GM19372 (cell line): Measurements from ENCODE around the gene SUV39H2.
"Not testable (repeated sequence)": the region's sequence is repeated elsewhere in the genome, so short reads cannot be mapped to it uniquely, and the experiment has no call there.

ENCODE experiments used
- ATAC-seq: cut with Tn5 transposase; IDR thresholded peaks from one replicate; pipeline ENCODE4 v1.9.1; 2021; ENCODE audit warnings: mild to moderate bottlenecking, low read depth, moderate library complexity; ENCODE audit not compliant: unreplicated experiment

The SUV39H2 gene

DNA sequence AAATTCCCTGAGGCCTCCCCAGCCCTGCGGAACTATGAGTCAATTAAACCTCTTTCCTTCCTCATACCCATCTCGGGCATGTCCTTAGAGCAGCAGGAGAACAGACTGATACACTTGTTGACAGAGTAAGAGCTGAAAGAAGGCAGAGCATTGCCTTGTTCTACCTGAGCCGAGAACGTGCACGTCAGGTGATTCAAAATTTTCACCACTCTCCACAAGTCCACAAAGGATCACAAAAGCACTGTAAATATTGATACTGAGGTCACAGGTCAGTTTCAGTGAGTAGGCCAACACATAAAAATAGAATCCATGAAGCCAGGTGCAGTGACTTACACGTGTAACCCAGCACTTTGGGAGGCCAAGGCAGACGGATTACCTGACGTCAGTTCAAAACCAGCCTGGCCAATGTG lies 47.4 kb downstream of the SUV39H2 start:
- ATAC-seq: peak; percentile 27

DNA sequence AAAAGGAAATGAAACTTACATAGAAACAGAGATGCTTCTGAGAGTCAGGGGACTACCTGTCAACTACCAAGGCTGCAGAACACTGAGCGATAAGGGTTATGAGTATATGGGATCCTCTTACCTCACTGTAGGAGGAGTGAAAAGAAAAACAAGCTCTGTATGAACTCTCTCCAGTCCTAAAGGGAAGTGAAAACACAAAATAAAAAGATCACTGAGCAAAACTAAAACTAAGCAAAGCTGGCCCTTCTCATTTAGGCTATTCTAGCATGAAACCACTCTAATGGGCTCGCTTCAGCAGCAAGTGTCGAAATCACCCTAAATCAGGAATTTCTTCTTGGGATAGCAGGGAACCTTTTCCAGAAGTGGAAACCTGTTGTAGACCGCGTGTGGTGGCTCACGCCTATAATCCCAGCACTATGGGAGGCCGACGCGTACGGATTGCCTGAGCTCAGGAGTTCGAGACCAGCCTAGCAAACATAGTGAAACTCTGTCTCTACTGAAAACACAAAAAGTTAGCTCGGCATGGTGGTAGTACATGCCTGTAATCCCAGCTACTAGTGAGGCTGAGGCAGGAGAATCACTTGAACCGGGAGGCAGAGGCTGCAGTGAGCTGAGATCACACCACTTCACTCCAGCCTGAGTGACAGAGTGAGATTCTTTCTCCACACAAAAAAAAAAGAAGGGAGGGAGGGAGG lies 48.2 kb downstream of the SUV39H2 start:
- peak; percentile 97 for ATAC-seq

DNA sequence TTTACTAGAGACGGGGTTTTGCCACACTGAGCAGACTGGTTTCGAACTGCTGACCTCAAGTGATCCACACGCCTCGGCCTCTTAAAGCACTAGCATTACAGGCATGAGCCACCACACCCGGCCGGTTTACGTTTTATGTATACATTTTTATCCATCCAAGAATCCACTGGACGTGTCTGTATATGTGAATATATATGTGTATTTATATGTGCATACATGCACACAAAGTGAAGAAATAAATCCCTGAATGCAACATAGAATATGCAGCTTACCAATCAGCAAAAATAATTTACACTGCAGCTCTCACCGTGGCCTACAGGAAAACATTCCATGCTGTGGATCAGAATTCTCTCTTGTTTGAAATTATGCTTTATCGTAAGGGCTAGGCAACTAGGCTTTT lies 51.9 kb downstream of the SUV39H2 start:
- no peak for ATAC-seq

DNA sequence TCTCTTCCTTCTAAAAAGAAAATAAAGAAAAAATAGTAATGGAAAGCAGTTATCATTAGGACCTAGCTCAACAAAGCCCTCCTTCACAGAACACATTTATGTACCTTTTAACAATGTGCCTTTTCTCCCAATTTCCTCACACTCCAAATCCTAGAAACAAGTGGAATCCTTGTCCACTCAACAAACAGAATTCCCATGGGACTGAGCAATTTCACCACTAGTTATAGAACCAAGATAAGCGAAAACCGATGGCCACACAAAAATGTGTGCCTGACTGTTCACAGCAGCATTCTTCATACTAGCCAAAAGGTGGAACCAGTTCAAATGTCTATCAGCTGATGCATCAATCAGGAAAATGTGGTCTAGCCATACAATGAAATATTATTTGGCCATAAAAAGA lies 57.9 kb downstream of the SUV39H2 start:
- no peak for ATAC-seq

DNA sequence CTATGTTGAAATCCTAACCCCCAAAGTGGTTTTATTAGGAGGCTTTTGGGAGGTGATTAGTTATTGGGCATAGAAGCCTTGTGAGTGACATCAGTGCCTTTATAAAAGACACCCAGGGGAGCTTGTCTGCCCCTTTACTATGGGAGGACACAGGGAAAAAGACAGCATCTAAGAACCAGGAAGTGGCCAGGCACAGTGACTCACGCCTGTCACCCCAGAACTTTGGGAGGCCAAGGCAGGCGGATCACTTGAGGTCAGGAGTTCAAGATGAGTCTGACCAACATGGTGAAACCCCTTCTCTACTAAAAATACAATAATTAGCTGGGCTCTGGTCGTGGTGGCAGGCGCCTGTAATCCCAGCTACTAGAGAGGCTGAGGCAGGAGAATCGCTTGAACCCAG lies 60.3 kb downstream of the SUV39H2 start:
- not testable (repeated sequence) for ATAC-seq

GRCh38 chr10:14942147-14942949 lies 63.7 kb downstream of the SUV39H2 start:
- peak; percentile 90 for ATAC-seq

GRCh38 chr10:14942950-14943338 lies 64.3 kb downstream of the SUV39H2 start:
- not testable (repeated sequence) for ATAC-seq

DNA sequence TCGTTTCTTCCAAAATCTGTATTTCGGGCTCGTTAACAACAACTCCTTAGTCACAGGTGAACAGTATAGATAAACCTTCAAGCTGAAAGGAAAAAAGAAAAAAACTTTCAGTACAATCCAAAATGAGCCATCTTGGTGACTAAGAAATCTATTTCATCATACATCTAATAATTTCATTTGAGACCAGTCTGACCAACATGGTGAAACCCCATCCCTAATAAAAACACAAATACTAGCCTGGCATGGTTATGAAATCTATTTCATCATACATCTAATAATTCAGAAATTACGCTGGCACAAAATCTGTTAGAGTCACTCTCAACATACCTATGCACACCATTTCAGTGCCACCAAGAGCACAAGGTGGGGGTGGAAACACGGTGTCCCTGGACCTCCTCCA lies 66.4 kb downstream of the SUV39H2 start:
- ATAC-seq: no peak

GRCh38 chr10:14947268-14947667 lies 68.6 kb downstream of the SUV39H2 start:
- ATAC-seq: no peak

DNA sequence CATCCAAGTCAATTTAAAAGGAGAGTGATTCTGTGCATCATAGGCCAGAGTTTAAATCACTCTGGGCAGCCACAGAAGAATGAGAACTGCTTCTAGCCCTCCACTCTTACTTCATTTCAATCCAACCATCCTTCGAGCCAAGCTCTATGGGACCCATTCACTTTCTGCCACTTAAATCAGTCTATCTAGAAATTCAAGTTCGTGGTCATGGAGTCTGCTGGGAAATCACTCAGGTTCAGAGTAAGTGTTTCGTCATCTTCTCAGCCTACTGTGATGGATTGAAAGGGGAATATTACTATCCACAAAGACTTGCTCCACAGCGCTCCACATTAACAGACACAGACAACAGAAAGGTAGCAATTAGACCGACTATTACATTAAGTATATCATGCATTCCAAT lies 70.6 kb downstream of the SUV39H2 start:
- no peak for ATAC-seq

DNA sequence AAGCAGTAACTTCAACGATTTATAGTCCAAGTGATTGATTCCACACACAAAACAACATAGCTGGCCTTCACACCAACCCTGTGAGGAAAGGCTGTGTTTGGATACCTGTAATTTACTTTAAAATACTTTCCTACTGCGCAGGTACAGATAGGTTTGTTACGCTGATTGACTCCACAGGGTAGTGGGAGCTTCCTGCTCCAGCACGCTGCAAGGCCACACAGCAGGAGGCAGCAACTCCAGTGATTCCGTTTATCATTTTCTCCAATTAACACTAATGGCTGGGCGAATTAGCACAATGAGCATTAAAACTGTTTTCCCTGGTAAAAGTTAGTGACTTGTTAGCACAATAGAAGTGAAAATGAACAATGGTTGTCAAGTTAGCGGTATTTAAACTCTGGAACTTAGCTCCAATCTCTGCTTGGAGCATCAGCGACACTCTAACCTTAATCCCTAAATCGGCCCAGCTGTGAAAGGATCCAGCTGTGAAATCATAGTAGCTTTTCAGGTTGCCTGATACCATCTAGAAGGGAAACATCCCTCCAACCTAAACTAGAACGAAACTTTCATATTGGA lies 74.3 kb downstream of the SUV39H2 start:
- no peak for ATAC-seq

GRCh38 chr10:14953424-14954000 lies 74.8 kb downstream of the SUV39H2 start:
- ATAC-seq: peak; percentile 36
